ENCODE measurements around the gene KIAA1217. TPM values are rescaled to one million over a fixed set of nuclear protein-coding genes. Genes with fewer than 3 reads are reported as not detected.

KIAA1217 gene
- total RNA-seq, 1 experiment from 2014 or later, result 18.6 TPM

DNA sequence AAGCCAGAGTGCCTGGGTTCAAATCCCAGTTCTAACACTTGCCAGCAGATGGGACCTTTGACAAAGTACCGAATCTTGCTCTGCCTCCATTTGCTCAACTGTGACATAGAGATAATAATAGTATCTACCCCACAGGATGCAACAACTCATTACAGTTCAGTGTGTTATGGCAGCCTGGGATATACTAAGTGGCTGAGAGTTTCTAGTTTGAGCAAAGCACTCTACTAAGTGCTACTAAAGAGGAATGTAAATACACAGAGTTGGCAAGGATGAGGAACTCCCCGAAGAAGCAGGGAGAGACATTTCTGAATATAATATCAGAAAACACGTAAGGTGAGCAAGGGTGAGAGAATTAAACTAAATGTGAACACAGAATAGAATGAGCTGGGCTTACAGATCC lies 271.5 kb downstream of the KIAA1217 start:
- Mint-ChIP-seq H3K27me3 (ENCODE audit: low read depth) (no peaks in the 10 kb centered on the region), H3K27ac (no peak overlapping the region), H3K4me3 (no peak overlapping the region), H3K4me1 (peaks cover 7 to 8% of the 10 kb centered on the region in 2 experiments), H3K36me3 (ENCODE audit: insufficient read depth in 1 of 3, low read depth in 3 of 3) (peaks cover 9 to 24% (median 13%) of the 10 kb centered on the region in 3 experiments), H3K9me3 (peaks cover 3 to 7% of the 10 kb centered on the region in 2 experiments; a peak in 4 of 5 replicates)
- H2BK12ac ChIP-seq (ENCODE audit: insufficient read length, low read depth, low read length), result no peak overlapping the region
- no peak overlapping the region for H2BK120ac ChIP-seq (ENCODE audit: low read depth, low read length, poor library complexity, severe bottlenecking)
- no peaks in the 10 kb centered on the region; the same call in 1 of the 2 replicates for H3K79me2 ChIP-seq (ENCODE audit: insufficient read depth, low read length)
- no peak overlapping the region for H3K56ac ChIP-seq (ENCODE audit: insufficient read length, low read depth, low read length)
- no peak overlapping the region for H3K14ac ChIP-seq (ENCODE audit: insufficient read depth, low read length)
- H2AK5ac ChIP-seq (ENCODE audit: insufficient read length, low read length), result no peak overlapping the region
- no peak overlapping the region for H4K5ac ChIP-seq (ENCODE audit: insufficient read length, low read depth, low read length)
- no peak overlapping the region for H3K23ac ChIP-seq (ENCODE audit: insufficient read length, low read depth, low read length)
- no peak overlapping the region for H3K4me2 ChIP-seq (ENCODE audit: insufficient read depth, insufficient read length, low read length)
- no peak overlapping the region for H2AFZ ChIP-seq (ENCODE audit: low read length)
- no peak overlapping the region for H2BK20ac ChIP-seq (ENCODE audit: low read depth, low read length, poor library complexity, severe bottlenecking)
- H3K9ac ChIP-seq (ENCODE audit: extremely low read depth, insufficient read length, low read length), result no peak overlapping the region
- DNase-seq, result no peak
- H2BK15ac ChIP-seq (ENCODE audit: low read depth, low read length), result no peak overlapping the region
- H3K79me1 ChIP-seq (ENCODE audit: insufficient read depth, low read depth, low read length, poor library complexity, severe bottlenecking), result no peaks in the 10 kb centered on the region
- no peak overlapping the region for H3K4ac ChIP-seq (ENCODE audit: low read depth, low read length)
- no peak overlapping the region for H4K8ac ChIP-seq (replicated peaks; ENCODE audit: insufficient read length, low read depth, low read length)
- no CpG with 5 or more reads among the region's 3 CpGs for WGBS (ENCODE audit: extremely low coverage, insufficient read length, low lambda C conversion rate)
- H3K27ac ChIP-seq (ENCODE audit: insufficient read length, low read depth, low read length), result no peak overlapping the region
- H3K9me3 ChIP-seq (ENCODE audit: control insufficient read depth, low read depth, low read length), result peaks cover 8% of the 10 kb centered on the region
- no peak overlapping the region for H3K18ac ChIP-seq (ENCODE audit: insufficient read length, low read depth, low read length)
- no peaks in the 10 kb centered on the region for H3K23me2 ChIP-seq (ENCODE audit: insufficient read length, low read depth, low read length, poor library complexity, severe bottlenecking)
- TF ChIP-seq, protein P1, sequence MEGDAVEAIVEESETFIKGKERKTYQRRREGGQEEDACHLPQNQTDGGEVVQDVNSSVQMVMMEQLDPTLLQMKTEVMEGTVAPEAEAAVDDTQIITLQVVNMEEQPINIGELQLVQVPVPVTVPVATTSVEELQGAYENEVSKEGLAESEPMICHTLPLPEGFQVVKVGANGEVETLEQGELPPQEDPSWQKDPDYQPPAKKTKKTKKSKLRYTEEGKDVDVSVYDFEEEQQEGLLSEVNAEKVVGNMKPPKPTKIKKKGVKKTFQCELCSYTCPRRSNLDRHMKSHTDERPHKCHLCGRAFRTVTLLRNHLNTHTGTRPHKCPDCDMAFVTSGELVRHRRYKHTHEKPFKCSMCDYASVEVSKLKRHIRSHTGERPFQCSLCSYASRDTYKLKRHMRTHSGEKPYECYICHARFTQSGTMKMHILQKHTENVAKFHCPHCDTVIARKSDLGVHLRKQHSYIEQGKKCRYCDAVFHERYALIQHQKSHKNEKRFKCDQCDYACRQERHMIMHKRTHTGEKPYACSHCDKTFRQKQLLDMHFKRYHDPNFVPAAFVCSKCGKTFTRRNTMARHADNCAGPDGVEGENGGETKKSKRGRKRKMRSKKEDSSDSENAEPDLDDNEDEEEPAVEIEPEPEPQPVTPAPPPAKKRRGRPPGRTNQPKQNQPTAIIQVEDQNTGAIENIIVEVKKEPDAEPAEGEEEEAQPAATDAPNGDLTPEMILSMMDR (conservative IDR thresholded peaks at IDR 0.05), result no peak
- H4K91ac ChIP-seq (ENCODE audit: insufficient read length, low read depth, low read length), result no peak overlapping the region
- H3K4me1 ChIP-seq (ENCODE audit: insufficient read depth, low read length), result 0 out of 2 replicates have a peak, but pooled peaks cover 2% of the 10 kb centered on the region
- no peaks in the 10 kb centered on the region for H3K27me3 ChIP-seq (ENCODE audit: insufficient read depth, low read length)
- no peak overlapping the region for H2BK5ac ChIP-seq (ENCODE audit: insufficient read length, low read length)
- H3T11ph ChIP-seq (ENCODE audit: low read length), result no peak overlapping the region
- H4K20me1 ChIP-seq (ENCODE audit: control insufficient read depth, insufficient read depth, insufficient read length), result no peaks in the 10 kb centered on the region

Data from H9 (cell line).